AG09309 (cell line): ENCODE results near the gene MRPS30.
"Not testable (repeated sequence)": the region's sequence is repeated elsewhere in the genome, so short reads cannot be mapped to it uniquely, and the experiment has no call there.

ENCODE experiments used
- DNase-seq: peaks from one replicate; pipeline ENCODE4 v3.0.0-alpha.2; 2010; ENCODE audit warnings: low read depth
- H3K4me3 ChIP-seq: 2 replicates; pipeline ENCODE4 v1.5.1; 2011; ENCODE audit warnings: mild to moderate bottlenecking, low read depth, low read length, moderate library complexity; ENCODE audit not compliant: control insufficient read depth
- TF ChIP-seq, protein P1 (sequence below): IDR thresholded peaks from 2 replicates; pipeline ENCODE4 v1.5.1; 2011; ENCODE audit warnings: mild to moderate bottlenecking, low read depth, low read length, inconsistent platforms; ENCODE audit not compliant: insufficient read depth, control insufficient read depth; ENCODE audit errors: missing control alignments

The MRPS30 gene

DNA sequence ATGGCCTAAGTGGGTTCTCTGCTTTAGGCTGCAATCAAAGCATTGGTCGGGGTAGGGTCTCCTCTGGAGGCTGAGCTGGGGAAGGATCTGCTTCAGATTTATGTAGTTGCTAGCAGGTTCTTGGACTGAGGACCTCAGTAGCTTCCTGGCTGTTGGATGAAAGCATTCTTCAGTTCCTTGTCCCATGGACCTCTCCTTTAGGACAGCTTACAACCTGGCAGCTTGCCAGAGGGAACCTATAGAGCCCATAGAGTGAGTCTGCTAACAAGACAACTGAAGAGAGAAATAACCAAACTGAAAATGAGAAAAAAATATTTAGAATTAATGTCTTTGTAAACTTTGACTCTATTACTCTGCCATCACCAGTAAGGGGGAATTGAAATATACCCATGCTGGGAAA, 12.4 kb downstream of the MRPS30 start:
- H3K4me3 ChIP-seq = no peak overlapping the region
- no peak for DNase-seq
- TF ChIP-seq, protein P1, sequence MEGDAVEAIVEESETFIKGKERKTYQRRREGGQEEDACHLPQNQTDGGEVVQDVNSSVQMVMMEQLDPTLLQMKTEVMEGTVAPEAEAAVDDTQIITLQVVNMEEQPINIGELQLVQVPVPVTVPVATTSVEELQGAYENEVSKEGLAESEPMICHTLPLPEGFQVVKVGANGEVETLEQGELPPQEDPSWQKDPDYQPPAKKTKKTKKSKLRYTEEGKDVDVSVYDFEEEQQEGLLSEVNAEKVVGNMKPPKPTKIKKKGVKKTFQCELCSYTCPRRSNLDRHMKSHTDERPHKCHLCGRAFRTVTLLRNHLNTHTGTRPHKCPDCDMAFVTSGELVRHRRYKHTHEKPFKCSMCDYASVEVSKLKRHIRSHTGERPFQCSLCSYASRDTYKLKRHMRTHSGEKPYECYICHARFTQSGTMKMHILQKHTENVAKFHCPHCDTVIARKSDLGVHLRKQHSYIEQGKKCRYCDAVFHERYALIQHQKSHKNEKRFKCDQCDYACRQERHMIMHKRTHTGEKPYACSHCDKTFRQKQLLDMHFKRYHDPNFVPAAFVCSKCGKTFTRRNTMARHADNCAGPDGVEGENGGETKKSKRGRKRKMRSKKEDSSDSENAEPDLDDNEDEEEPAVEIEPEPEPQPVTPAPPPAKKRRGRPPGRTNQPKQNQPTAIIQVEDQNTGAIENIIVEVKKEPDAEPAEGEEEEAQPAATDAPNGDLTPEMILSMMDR = no peak

GRCh38 chr5:44824662-44825061, 15.9 kb downstream of the MRPS30 start:
- DNase-seq = not testable (repeated sequence)

DNA sequence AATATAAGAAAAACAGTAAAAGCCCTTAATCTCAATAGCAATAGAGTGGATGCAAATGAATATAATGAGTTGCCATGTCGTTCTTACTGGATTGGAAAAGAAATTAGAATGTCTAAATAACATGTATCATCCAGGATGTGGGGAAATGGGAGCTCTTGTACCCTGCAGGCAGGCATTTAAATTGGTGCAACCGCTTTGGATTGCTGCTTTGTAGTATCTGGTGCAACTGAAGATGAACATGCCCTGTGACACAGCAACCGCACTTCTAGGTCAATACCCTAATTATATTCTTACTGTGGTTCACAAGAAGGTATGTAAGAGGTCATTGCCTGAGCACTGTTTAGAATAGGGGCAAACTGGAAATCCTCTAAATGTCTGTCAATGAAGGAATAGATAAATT, 18.9 kb downstream of the MRPS30 start:
- DNase-seq = no peak
- TF ChIP-seq, protein P1 = no peak
- no peak overlapping the region for H3K4me3 ChIP-seq

More at GRCh38 chr5:44824662-44825061, 15.9 kb downstream of the MRPS30 start:
- H3K4me3 ChIP-seq = not testable (repeated sequence)

DNA sequence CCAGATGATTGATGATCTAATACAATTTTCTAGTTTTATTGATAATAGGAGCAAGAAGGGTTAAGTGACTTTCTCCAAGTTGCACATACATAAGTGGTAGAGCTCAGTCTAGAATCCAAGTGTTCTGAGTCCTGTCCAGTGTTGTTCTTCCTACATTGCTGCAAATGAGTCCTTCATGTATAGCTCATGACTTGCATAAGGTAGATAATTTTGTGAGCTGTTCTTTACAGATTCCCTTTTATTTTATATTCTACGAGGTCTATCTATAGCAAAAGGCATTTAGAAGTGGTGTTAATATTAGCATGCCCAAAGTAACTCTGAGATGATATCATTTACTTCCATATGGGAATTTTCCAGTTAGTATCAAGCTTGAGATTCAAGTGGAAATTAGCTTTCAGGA, 20.0 kb downstream of the MRPS30 start:
- DNase-seq = no peak
- TF ChIP-seq, protein P1 = no peak
- no peak overlapping the region for H3K4me3 ChIP-seq

GRCh38 chr5:44830951-44831350, 22.2 kb downstream of the MRPS30 start:
- DNase-seq = no peak
- no peak overlapping the region for H3K4me3 ChIP-seq
- TF ChIP-seq, protein P1 = no peak

DNA sequence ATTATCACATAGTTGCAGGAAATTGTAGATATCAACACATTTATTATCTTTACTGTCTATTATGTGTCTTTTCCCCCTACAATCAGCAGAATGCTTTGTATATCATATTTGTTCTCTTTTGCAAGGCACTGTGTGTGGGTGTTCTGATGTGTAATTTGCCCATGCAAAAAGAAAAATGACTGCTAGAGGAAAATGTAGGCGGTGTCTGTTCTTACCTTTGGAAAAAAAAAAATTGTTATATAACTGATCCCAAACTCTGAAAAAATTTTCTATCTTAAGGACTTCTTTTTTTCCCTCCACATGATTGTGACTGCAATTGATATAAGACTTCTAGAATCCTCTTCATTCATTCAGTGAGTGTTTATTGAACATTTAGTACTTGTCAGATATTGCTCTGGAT, 24.5 kb downstream of the MRPS30 start:
- DNase-seq = no peak
- H3K4me3 ChIP-seq = no peak overlapping the region
- TF ChIP-seq, protein P1 = no peak

DNA sequence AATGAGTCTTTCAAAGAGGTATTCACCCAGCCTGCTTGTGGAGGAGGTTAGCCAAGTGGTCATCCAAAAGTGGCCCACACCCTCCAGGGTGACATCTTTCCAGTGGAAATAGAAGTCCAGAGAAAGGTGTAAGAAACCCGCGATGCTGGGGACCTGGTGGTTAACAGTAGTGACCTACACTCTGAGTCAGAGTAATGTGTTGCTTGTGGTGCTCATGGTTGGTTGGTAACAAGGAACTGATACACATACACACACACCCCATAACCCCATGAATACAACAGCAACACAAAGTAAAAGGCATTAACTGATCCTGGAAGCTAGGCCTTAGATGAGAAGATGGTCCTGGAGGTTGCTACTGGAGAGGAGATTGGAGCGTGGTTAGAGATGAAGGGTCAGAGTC, 26.9 kb downstream of the MRPS30 start:
- DNase-seq = no peak
- H3K4me3 ChIP-seq = no peak overlapping the region
- TF ChIP-seq, protein P1 = no peak
